Measurements from ENCODE around the gene RALA.
"Not testable (repeated sequence)": the region's sequence is repeated elsewhere in the genome, so short reads cannot be mapped to it uniquely, and the experiment has no call there.

Gene RALA

GRCh38 chr7:39650676-39651075, 27.3 kb downstream of the RALA start:
- no peak for DNase-seq

DNA sequence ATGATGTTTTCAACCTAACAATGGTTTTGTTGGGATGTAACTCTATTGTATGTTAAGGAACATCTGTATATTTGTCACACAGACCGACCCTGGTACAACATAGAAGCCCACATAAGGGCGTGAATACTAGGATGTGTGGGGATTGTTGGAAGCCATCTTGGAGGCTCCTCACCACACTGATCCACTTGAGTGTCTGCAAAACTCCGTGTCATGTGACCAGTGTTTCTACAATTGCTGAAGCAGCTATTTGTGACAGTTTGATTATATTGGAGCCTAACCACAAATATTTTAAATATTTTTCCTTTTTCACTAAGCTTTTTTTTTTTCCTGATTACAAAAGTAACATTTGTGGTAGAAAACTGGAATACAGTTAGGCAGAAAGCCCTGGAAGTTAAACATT, 27.9 kb downstream of the RALA start:
- DNase-seq, result no peak

- no peak for DNase-seq
These were observed 33.0 kb downstream of the RALA start for GRCh38 chr7:39656415-39656814.

- DNase-seq, result no peak
These were observed 36.1 kb downstream of the RALA start for GRCh38 chr7:39659356-39660013.

DNA sequence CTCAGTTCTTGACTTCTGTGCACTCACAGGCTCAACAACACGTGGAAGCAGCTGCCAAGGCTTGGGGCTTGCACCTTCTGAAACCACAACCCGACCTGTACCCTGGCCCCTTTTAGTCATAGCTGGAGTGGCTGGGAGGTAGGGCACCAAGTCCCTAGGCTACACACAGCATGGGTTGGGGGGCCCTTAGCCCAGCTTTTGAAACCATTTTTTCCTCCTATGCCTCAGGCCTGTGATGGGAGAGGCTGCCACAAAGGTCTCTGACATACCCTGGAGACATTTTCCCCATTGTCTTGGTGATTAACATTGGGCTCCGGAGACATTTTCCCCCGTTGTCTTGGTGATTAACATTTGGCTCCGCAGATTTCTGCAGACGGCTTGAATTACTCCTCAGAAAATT, 38.6 kb downstream of the RALA start:
- no peak for DNase-seq

GRCh38 chr7:39663263-39663662, 39.9 kb downstream of the RALA start:
- no peak for DNase-seq

- DNase-seq, result no peak
These were observed 40.7 kb downstream of the RALA start for GRCh38 chr7:39664057-39664456.

DNA sequence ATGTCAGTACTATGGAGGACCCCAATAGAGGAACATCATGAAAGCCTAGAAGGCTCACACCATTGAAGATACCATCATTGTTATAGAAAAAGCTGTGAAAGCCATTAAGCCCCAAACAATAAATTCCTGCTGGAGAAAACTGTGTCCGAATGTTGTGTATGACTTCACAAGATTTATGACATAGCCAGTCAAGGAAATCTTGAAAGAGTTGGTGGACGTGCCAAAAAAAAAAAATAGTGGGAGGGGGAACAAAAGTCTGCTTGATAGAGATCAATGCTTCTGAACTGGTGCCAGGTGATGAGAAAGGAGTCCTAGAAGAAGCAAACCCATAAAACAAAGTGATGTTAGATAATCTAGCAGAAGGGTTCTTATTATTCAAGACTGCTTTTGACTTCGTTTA, 41.2 kb downstream of the RALA start:
- no peak for DNase-seq

DNA sequence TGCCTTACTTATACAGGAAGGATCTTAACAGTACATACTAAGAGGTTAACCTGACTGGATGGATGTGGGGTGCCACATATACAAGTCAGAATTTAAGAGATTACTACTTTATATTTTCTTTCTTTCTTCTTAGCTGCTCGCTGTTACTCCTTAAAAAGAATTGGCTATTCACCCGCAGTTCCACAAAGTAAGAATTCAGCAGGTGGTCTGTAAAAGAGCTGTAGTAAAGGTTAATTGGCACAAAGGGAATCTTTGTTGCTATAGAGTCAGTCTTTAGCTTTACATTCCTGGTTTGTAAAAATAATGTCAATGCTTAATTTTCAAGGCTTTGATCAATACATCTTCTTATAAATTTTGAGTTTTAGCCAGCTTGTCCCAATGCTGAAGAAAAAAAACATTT, 43.2 kb downstream of the RALA start:
- DNase-seq, result no peak

- DNase-seq, result no peak
These were observed 44.1 kb downstream of the RALA start for GRCh38 chr7:39667341-39667923.

DNA sequence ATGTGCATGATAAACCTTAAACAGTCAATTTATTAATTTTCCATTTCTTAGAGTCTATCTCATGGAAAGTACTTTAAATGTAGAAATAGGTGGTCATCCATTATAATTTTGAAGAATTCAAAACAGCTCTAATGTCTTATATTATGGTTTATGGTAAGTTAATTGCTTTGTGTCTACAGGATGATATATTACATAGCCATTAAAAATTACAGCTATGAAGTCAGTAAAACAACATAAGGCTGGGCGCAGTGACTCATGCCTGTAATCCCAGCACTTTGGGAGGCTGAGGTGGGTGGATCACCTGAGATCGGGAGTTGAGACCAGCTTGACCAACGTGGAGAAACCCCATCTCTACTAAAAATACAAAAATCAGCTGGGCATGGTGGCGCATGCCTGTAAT, 44.9 kb downstream of the RALA start:
- not testable (repeated sequence) for DNase-seq

DNA sequence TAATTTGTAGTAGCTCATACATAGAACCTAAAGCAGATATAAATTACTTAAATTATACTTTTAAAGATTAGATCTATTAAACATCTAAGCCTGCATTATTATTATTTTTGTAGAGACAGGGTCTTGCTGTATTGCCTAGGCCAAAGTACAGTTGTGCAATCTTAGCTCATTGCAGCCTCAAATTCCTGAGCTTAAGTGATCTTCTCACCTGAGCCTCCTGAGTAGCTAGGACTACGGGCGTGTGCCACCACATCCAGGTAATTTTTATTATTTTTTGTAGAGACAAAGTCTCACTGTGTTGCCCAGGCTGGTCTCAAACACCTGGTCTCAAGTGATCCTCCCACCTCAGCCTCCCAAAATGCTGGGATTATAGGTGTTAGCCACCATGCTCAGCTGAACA, 46.7 kb downstream of the RALA start:
- no peak for DNase-seq

- no peak for DNase-seq
These were observed 47.6 kb downstream of the RALA start for GRCh38 chr7:39670934-39671333.

DNA sequence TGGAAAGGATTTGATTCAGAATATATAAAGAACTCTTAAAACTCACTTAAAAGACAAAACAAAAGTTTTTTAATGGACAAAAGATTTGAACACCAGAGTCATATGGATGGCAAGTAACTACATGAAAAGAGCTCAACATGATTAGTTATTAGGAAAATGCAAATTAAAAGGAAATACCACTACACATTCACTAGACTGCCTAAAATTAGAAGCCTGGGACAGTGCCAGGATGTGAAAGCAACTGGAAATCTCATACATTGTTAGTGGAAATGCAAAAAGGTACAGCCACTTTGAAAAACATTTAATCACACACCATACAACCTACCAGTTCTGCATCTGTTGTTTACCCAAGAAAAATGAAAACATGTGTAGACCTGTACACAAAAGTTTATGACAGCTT, 48.8 kb downstream of the RALA start:
- DNase-seq, result no peak

- no peak for DNase-seq
These were observed 50.5 kb downstream of the RALA start for GRCh38 chr7:39673868-39674267.

DNA sequence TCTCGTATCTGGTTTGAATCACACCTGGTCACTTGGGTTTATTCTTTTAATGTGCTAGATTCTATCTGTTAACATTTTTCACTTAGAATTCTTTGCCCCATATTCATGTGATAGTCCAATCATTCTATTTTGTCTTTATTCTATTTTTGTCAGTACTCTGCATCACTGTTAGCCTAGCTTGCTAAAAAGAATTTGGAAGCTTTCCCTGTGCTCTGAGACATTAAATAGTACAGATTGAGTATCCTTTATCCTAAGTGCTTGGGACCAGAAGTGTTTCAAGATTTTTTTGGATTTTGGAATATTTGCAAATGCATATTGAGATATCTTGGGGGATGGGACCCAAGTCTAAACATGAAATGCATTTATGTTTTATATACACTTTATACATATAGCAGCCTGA, 51.0 kb downstream of the RALA start:
- no peak for DNase-seq

- DNase-seq, result no peak
These were observed 53.0 kb downstream of the RALA start for GRCh38 chr7:39676346-39676745.

GRCh38 chr7:39678930-39679709, 55.7 kb downstream of the RALA start:
- DNase-seq, result no peak

DNA sequence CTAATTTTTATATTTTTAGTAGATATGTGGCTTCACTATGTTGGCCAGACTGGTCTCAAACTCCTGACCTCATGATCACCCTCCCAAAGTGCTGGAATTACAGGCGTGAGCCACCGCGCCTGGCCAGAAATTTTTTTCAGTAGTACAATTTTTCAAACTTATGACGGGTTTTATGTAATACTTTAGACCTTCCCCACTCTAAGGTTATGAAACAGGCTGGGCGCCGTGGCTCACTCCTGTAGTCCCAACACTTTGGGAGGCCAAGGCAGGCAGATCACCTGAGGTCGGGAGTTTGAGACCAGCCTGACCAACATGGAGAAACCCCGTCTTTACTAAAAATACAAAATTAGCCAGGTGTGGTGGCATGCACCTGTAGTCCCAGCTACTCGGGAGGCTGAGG, 56.5 kb downstream of the RALA start:
- not testable (repeated sequence) for DNase-seq

DNA sequence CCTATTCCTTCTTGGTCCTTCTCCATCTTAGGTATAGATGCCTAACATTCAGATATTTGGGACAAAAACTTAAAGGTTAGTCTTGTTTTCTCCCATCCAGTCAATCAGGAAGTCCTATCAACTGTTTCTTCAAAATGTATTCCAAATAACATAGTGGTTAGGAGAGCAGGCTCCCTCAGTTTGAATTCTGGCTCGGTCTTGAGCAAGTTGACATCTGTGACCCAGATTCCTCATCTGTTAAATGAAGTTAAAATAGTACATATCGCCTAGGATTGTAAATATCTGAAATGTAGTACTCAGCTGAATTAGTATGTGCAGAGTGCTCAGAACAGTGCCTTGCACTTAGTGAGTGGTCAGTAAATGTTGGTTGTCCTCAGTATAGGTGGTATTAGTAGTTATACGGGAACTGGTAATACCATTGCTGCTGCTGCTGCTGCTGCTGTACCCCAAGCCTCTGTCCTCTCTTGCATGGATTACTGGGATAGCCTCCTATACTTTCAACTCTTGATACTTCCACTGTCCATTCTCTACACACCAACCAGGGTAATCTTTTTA, 58.6 kb downstream of the RALA start:
- no peak for DNase-seq

DNA sequence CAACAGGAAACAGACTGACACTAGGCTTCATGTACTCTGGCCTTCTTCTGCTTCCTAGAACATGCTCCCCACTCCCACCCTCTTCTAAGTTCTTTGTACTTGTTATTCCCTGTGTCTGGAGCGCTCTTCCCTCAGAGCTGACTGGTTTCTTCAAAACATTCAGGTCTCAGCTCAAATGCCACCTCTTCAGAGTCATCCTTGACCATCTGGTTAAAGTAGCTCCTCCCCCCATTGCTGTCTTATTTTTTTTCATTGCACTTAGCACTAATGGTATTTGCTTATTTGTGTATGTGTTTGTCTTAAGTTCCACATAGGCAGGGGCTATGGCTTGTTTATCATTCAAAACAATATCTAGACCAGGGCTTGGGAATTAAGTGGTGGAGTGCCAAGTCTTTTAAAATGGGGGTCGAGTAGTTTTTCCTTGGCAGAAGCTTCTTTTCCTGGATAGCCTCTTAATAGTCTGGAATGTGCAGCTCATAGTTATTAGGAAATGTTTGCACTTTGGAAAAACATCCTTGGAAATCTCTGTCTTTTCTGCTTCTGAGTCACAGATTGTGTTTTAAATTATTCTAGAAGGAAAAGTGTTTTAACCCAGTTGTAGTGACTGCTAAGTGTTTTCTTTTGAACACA, 60.0 kb downstream of the RALA start:
- no peak for DNase-seq

DNA sequence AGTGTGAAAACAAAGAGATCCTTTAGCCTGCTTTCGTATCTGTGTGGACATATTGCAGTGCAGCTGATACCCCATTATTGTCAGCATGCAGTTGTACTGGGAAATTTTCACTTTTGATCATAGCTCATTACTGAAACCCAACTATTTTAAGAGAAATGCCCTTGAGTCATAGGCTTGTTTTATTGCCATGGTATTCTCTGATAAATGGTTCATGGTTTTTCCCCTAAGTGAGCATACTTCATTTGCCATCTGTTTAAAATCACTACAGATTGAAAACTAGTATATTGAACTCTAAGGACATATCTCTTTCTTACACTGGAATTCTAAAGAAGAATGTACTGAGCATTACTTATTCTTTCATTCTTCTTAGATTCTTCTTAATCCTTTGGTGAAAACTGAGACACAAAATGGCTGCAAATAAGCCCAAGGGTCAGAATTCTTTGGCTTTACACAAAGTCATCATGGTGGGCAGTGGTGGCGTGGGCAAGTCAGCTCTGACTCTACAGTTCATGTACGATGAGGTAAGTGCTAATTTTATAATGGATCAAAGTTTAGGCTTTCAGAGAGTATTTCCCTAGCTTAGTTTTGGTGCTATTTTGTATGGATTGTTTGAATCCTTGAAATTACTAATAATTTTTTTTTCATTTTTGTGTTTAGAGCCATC, 63.0 kb downstream of the RALA start:
- no peak for DNase-seq

Data from CD4-positive, alpha-beta T cell treated with Interleukin-17A for 1 hour (primary cell).